HFF-Myc (cell line): Measurements from ENCODE around the gene SPINT2.
A peak's percentile ranks its signal among the peaks of the same experiment; 100 is the strongest.

ENCODE experiments used
- DNase-seq: peaks from one replicate; pipeline ENCODE4 v3.0.0-alpha.2; 2011; ENCODE audit warnings: low read depth; ENCODE audit errors: extremely low read depth
- H3K4me3 ChIP-seq: replicated peaks from 2 replicates; pipeline ENCODE4 v1.5.1; 2011; ENCODE audit warnings: low read depth, mild to moderate bottlenecking, control low read depth, low read length
- TF ChIP-seq, protein P1 (sequence below): IDR thresholded peaks from 2 replicates; pipeline ENCODE4 v1.5.1; 2012; ENCODE audit warnings: mild to moderate bottlenecking, low read depth, low read length, control low read depth; ENCODE audit errors: missing control alignments

SPINT2 gene

DNA sequence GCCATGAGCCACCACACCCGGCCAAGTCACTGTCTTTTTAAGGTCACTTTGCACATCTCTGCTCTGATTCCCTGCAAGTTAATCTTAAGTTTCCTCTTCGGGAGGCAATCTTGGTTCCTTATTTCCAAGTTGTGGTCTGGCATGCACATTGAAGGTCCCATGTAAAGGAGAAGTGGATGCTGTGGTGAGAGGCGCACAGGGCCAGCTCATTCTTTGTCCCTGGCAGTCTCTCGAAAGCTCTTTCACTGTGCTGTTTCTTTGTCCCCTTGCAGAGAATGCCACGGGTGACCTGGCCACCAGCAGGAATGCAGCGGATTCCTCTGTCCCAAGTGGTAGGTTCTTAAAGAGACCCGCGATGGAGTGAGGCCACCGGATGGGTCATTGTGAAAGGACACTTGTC is 23.2 kb downstream of the SPINT2 start:
- no peak overlapping the region for H3K4me3 ChIP-seq
- no peak for DNase-seq
- TF ChIP-seq, protein P1, sequence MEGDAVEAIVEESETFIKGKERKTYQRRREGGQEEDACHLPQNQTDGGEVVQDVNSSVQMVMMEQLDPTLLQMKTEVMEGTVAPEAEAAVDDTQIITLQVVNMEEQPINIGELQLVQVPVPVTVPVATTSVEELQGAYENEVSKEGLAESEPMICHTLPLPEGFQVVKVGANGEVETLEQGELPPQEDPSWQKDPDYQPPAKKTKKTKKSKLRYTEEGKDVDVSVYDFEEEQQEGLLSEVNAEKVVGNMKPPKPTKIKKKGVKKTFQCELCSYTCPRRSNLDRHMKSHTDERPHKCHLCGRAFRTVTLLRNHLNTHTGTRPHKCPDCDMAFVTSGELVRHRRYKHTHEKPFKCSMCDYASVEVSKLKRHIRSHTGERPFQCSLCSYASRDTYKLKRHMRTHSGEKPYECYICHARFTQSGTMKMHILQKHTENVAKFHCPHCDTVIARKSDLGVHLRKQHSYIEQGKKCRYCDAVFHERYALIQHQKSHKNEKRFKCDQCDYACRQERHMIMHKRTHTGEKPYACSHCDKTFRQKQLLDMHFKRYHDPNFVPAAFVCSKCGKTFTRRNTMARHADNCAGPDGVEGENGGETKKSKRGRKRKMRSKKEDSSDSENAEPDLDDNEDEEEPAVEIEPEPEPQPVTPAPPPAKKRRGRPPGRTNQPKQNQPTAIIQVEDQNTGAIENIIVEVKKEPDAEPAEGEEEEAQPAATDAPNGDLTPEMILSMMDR, result no peak

DNA sequence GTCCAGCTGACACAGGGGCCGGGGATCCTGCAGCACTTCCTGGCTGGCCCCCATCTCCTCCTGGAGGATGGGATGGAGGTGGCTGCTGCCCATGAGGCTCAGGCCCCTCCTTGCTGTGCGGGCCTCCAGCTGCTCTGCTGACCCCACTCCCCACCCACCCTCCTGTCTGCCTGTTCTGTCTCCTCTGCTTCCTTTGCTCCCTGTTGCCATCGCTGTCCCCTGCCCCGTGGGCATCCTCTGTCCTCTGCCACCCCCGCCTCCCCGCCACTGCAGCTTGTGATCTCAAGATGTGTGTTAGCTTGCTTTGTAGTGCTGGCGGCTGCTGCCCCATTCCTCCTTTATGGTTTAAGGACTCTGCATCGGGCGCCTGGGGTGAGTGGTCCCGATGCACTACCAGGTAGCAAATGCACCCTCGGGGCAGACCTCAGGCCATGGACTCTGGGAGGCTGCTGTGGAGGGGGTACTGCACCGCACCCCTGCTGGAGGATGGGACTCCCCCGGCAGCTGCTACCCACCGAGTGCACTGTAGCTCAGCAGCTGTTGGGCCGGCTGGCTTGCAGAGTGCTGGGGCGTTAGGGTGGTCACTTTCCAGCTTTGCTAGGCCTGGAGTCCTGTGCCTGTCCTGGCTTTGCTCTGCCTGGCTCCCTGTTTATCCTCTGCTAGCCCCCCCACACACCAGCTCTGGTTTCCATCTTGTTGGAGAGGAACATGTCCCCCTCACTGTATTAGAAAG is 23.9 kb downstream of the SPINT2 start:
- no peak for DNase-seq
- H3K4me3 ChIP-seq, result no peak overlapping the region
- TF ChIP-seq, protein P1, result no peak

- H3K4me3 ChIP-seq, result no peak overlapping the region
- TF ChIP-seq, protein P1, result no peak
- DNase-seq, result no peak
Measured at GRCh38 chr19:38289955-38290354, 25.6 kb downstream of the SPINT2 start.

GRCh38 chr19:38290631-38291147 is 26.3 kb downstream of the SPINT2 start:
- TF ChIP-seq, protein P1, result no peak
- H3K4me3 ChIP-seq, result no peak overlapping the region
- DNase-seq, result peak; percentile 52

DNA sequence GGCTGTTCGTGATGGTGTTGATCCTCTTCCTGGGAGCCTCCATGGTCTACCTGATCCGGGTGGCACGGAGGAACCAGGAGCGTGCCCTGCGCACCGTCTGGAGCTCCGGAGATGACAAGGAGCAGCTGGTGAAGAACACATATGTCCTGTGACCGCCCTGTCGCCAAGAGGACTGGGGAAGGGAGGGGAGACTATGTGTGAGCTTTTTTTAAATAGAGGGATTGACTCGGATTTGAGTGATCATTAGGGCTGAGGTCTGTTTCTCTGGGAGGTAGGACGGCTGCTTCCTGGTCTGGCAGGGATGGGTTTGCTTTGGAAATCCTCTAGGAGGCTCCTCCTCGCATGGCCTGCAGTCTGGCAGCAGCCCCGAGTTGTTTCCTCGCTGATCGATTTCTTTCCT is 27.5 kb downstream of the SPINT2 start:
- no peak overlapping the region for H3K4me3 ChIP-seq
- TF ChIP-seq, protein P1, result no peak
- DNase-seq, result no peak

DNA sequence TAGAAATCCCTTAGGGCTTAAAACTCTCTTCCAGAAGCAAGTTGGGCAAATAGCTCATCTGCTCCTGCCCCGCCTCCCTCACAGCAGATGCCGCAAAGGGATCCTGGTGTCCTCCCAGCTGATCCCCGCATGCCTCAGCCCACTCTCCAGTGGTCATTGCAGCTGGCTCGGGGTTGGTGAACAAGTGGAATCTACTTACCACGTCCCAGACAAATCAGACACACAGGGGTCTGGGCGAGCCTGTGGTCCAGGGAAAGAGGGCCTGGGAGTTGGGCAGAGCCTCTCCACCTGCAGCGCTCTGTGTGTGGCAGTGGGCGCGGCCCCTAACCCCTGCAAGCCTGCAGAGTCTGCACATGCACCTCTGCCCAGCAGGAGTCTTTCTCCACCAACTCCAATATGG is 28.9 kb downstream of the SPINT2 start:
- no peak for DNase-seq
- H3K4me3 ChIP-seq, result no peak overlapping the region
- TF ChIP-seq, protein P1, result no peak

DNA sequence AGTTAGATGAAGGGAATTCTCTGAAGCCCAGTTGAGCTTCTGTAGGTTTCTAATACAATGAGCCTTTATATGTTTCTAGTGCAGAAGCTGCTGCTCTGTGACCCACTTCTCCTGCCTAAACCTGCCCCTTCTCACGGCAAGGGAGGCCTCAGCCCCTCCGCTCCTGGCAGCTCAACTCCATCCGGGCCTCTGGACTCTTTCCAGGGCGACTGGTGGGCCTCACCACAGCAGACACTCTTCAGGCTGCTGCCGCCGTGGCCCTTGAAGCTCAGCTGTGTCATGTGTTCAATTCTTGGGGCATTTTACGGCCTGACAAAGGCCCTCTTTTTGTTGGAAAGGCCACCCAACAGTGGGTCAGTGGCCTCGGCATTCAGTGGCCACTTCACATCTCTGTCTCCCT is 29.7 kb downstream of the SPINT2 start:
- DNase-seq, result no peak
- TF ChIP-seq, protein P1, result no peak
- no peak overlapping the region for H3K4me3 ChIP-seq
